GM19193 (cell line): ENCODE data around the gene TIGD6.

Experiments used
- POLR2A ChIP-seq: IDR thresholded peaks from 4 replicates; pipeline ENCODE4 v1.6.1; 2011; ENCODE audit not compliant: insufficient read depth, insufficient read length; ENCODE audit errors: extremely low read depth

Gene TIGD6

GRCh38 chr5:149998281-149998680, 2.2 kb downstream of the TIGD6 start:
- TF ChIP-seq POLR2A: no peak

GRCh38 chr5:149996205-149996890, 4.1 kb downstream of the TIGD6 start:
- no peak for TF ChIP-seq POLR2A

GRCh38 chr5:149995385-149996204, 4.9 kb downstream of the TIGD6 start:
- TF ChIP-seq POLR2A: no peak

GRCh38 chr5:149993471-149993870, 7.0 kb downstream of the TIGD6 start:
- no peak for TF ChIP-seq POLR2A

- TF ChIP-seq POLR2A: no peak
Observed at GRCh38 chr5:149990518-149991376, 9.7 kb downstream of the TIGD6 start.

- TF ChIP-seq POLR2A: no peak
Observed at GRCh38 chr5:149988126-149988525, 12.3 kb downstream of the TIGD6 start.

GRCh38 chr5:149982505-149982904, 17.9 kb downstream of the TIGD6 start:
- TF ChIP-seq POLR2A: no peak

- no peak for TF ChIP-seq POLR2A
Observed at GRCh38 chr5:149981206-149981605, 19.2 kb downstream of the TIGD6 start.

GRCh38 chr5:149979896-149980295, 20.6 kb downstream of the TIGD6 start:
- no peak for TF ChIP-seq POLR2A

- TF ChIP-seq POLR2A: no peak
Observed at GRCh38 chr5:149975409-149975808, 25.0 kb downstream of the TIGD6 start.

- no peak for TF ChIP-seq POLR2A
Observed at GRCh38 chr5:149969181-149969930, 31.1 kb downstream of the TIGD6 start.

GRCh38 chr5:149966946-149967345, 33.5 kb downstream of the TIGD6 start:
- no peak for TF ChIP-seq POLR2A

- no peak for TF ChIP-seq POLR2A
Observed at GRCh38 chr5:149963729-149964128, 36.7 kb downstream of the TIGD6 start.

GRCh38 chr5:149962601-149963300, 37.7 kb downstream of the TIGD6 start:
- TF ChIP-seq POLR2A: no peak
